ENCODE data around the gene PRR29.

PRR29 gene

GRCh38 chr17:63969278-63969677 lies 28.9 kb upstream of the PRR29 start:
- no peaks in the 10 kb centered on the region for H3K36me3 ChIP-seq
- no peak for DNase-seq
- intact Hi-C loops (cut with DNase I; ENCODE audit: low total_unique reads) = no loop called here
- no peak overlapping the region for H3K4me3 ChIP-seq
- peaks cover 0 to 3% (median 0%) of the 10 kb centered on the region in 4 donors for H3K4me1 ChIP-seq
- no peaks in the 10 kb centered on the region for H3K9me3 ChIP-seq
- no peak overlapping the region for H3K27ac ChIP-seq
- peaks cover 0 to 2% of the 10 kb centered on the region in 2 donors for H3K27me3 ChIP-seq
- TF ChIP-seq CTCF (IDR thresholded peaks at IDR 0.05) = no peak

GRCh38 chr17:63972796-63973195 lies 25.4 kb upstream of the PRR29 start, which contains the start of gene SCN4A:
Gene SCN4A, minus strand, starts transcription at chr17:63972918. Its CDS starts 77 bp downstream, at chr17:63972841.
- DNase-seq = no peak
- H3K4me3 ChIP-seq = no peak within 1 kb of the TSS
- H3K27me3 ChIP-seq = peaks cover 0 to 11% of the 10 kb centered on the region in 2 donors
- H3K9me3 ChIP-seq = no peaks in the 10 kb centered on the region
- H3K4me1 ChIP-seq = peaks cover 0 to 9% (median 0%) of the 10 kb centered on the region in 4 donors
- TF ChIP-seq CTCF (IDR thresholded peaks at IDR 0.05) = no peak
- intact Hi-C loops (cut with DNase I; ENCODE audit: low total_unique reads) = no loop called here
- no peaks in the 10 kb centered on the region for H3K36me3 ChIP-seq
- no peak within 1 kb of the TSS for H3K27ac ChIP-seq

- Histone ChIP-seq H3K4me1 (peaks cover 0 to 9% (median 0%) of the 10 kb centered on the region in 4 donors), H3K36me3 (no peaks in the 10 kb centered on the region), H3K4me3 (no peak overlapping the region), H3K27ac (no peak overlapping the region), H3K9me3 (no peaks in the 10 kb centered on the region), H3K27me3 (peaks cover 0 to 11% of the 10 kb centered on the region in 2 donors)
- no peak for DNase-seq
- intact Hi-C loops (cut with DNase I; ENCODE audit: low total_unique reads) = no loop called here
- no peak for TF ChIP-seq CTCF (IDR thresholded peaks at IDR 0.05)
Measured at GRCh38 chr17:63973247-63973646, 24.9 kb upstream of the PRR29 start.

- H3K36me3 ChIP-seq = no peaks in the 10 kb centered on the region
- H3K27ac ChIP-seq = no peak overlapping the region
- no peak for TF ChIP-seq CTCF (IDR thresholded peaks at IDR 0.05)
- no peaks in the 10 kb centered on the region for H3K9me3 ChIP-seq
- peaks cover 0 to 9% (median 0%) of the 10 kb centered on the region in 4 donors for H3K4me1 ChIP-seq
- intact Hi-C loops (cut with DNase I; ENCODE audit: low total_unique reads) = no loop called here
- DNase-seq = peak in 1 of 2 donors; percentile 63
- H3K4me3 ChIP-seq = no peak overlapping the region
- peaks cover 0 to 11% of the 10 kb centered on the region in 2 donors for H3K27me3 ChIP-seq
Measured at GRCh38 chr17:63973930-63974593, 24.1 kb upstream of the PRR29 start.

GRCh38 chr17:63974594-63975192 lies 23.5 kb upstream of the PRR29 start:
- peaks cover 0 to 9% (median 0%) of the 10 kb centered on the region in 4 donors for H3K4me1 ChIP-seq
- intact Hi-C loops (cut with DNase I; ENCODE audit: low total_unique reads) = no loop called here
- H3K27ac ChIP-seq = no peak overlapping the region
- DNase-seq = no peak
- no peak overlapping the region for H3K4me3 ChIP-seq
- no peaks in the 10 kb centered on the region for H3K36me3 ChIP-seq
- H3K27me3 ChIP-seq = peaks cover 0 to 11% of the 10 kb centered on the region in 2 donors
- TF ChIP-seq CTCF (IDR thresholded peaks at IDR 0.05) = no peak
- no peaks in the 10 kb centered on the region for H3K9me3 ChIP-seq
